Endothelial cell of umbilical vein (primary cell): ENCODE measurements around the gene NLGN1. TPM values are rescaled to one million over a fixed set of nuclear protein-coding genes. Genes with fewer than 3 reads are reported as not detected.

Source experiments
- BruUV-seq: library from RNA; stranded (reverse); fragments of 400-500 nt; replicated peaks from 2 replicates; lab custom pipeline; 2021; lab: Mats Ljungman, UMichigan
- CTCF ChIA-PET: fragments of 300-600, 350-600 bp; sonication (Branson Sonifier 250); formaldehyde crosslinking; loops from one replicate; lab custom pipeline; 2021; ENCODE audit warnings: antibody characterized with exemption, inconsistent platforms; lab: Charles Lee
- POLR2A ChIA-PET: fragments of 300-600, 350-600 bp; sonication (Branson Sonifier 250); formaldehyde crosslinking; loops from one replicate; lab custom pipeline; 2021; ENCODE audit warnings: antibody characterized with exemption, inconsistent platforms; lab: Charles Lee
- DNase-seq: peaks from one replicate; pipeline ENCODE4 v3.0.0-alpha.2; 2011; ENCODE audit warnings: low read depth, low spot score
- FAIRE-seq: peaks from 2 replicates; lab custom pipeline; 2011; peaks lifted over from hg19 to GRCh38; lab: Jason Lieb, UNC
- H2AFZ ChIP-seq: 2 replicates; pipeline ENCODE4 v1.6.0; 2012; ENCODE audit warnings: low read depth, low read length, control low read depth, inconsistent platforms
- H3K27ac ChIP-seq: 2 replicates; pipeline ENCODE4 v1.5.1; 2011; ENCODE audit warnings: low read depth, mild to moderate bottlenecking, control low read depth, low read length, moderate library complexity; ENCODE audit not compliant: insufficient read depth
- H3K27me3 ChIP-seq, 2 experiments: 2 replicates each; pipeline versions ENCODE4 v1.6.0 to v1.6.1; 2011; ENCODE audit warnings: low read length in 2 of 2, mixed read lengths in 1 of 2; ENCODE audit not compliant: control insufficient read depth in 2 of 2, insufficient read depth in 2 of 2
- H3K36me3 ChIP-seq, 2 experiments: 2 replicates in 1 of 2; 3 replicates in 1 of 2; pipeline ENCODE4 v1.5.1; 2011; ENCODE audit warnings: low read length in 2 of 2, mild to moderate bottlenecking in 1 of 2, moderate library complexity in 1 of 2; ENCODE audit not compliant: control insufficient read depth in 2 of 2, insufficient read depth in 2 of 2; ENCODE audit errors: extremely low read depth in 1 of 2
- H3K4me1 ChIP-seq: 3 replicates; pipeline ENCODE4 v1.5.1; 2011; ENCODE audit warnings: mild to moderate bottlenecking, low read length; ENCODE audit not compliant: control insufficient read depth, insufficient read depth; ENCODE audit errors: extremely low read depth
- H3K4me2 ChIP-seq: 2 replicates; pipeline ENCODE4 v1.6.1; 2011; ENCODE audit warnings: low read length, control low read depth, mixed read lengths; ENCODE audit not compliant: insufficient read depth
- H3K4me3 ChIP-seq, 3 experiments: fragments of 200-600 bp in 1 of 3; sonication (generic), shearing (Covaris generic) in 1 of 3; replicated peaks in 1 of 3; 2 replicates each; pipeline ENCODE4 v1.5.1; 2011 to 2016; ENCODE audit warnings: control low read depth in 3 of 3, low read length in 3 of 3, mild to moderate bottlenecking in 2 of 3, inconsistent platforms in 1 of 3, low read depth in 1 of 3, moderate library complexity in 1 of 3; ENCODE audit not compliant: insufficient read depth in 1 of 3
- H3K79me2 ChIP-seq: 2 replicates; pipeline ENCODE4 v1.6.0; 2012; ENCODE audit warnings: low read length, inconsistent platforms; ENCODE audit not compliant: control insufficient read depth, insufficient read depth
- H3K9ac ChIP-seq: replicated peaks from 2 replicates; pipeline ENCODE3; 2011; ENCODE audit warnings: low read length, control low read depth; ENCODE audit not compliant: insufficient read depth; ENCODE audit errors: extremely low read depth
- H3K9me1 ChIP-seq: replicated peaks from 3 replicates; pipeline ENCODE4 v1.6.0; 2011; ENCODE audit warnings: mild to moderate bottlenecking, low read length; ENCODE audit not compliant: control insufficient read depth, insufficient read depth; ENCODE audit errors: extremely low read depth
- H3K9me3 ChIP-seq: replicated peaks from 2 replicates; pipeline ENCODE4 v1.5.1; 2012; ENCODE audit warnings: low read length, inconsistent platforms; ENCODE audit not compliant: control insufficient read depth, insufficient read depth
- H4K20me1 ChIP-seq: replicated peaks from 2 replicates; pipeline ENCODE3; 2011; ENCODE audit warnings: mild to moderate bottlenecking, low read length; ENCODE audit not compliant: control insufficient read depth, insufficient read depth; ENCODE audit errors: extremely low read depth
- CTCF ChIP-seq, 2 donors: IDR thresholded peaks; 1 replicate in 1 of 2; 2 replicates in 1 of 2; pipeline ENCODE4 v1.5.1; 2011; ENCODE audit warnings: low read length in 2 of 2, mild to moderate bottlenecking in 2 of 2, moderate library complexity in 2 of 2, control low read depth in 1 of 2, inconsistent platforms in 1 of 2, low read depth in 1 of 2; ENCODE audit not compliant: insufficient read depth in 1 of 2; ENCODE audit errors: extremely low read depth in 1 of 2
- EZH2 ChIP-seq: IDR thresholded peaks from 2 replicates; pipeline ENCODE4 v1.6.1; 2012; ENCODE audit warnings: borderline replicate concordance, low read depth, mild to moderate bottlenecking, moderate library complexity, low read length, inconsistent platforms; ENCODE audit not compliant: severe bottlenecking
- FOS ChIP-seq: IDR thresholded peaks from 2 replicates; pipeline ENCODE4 v1.6.1; 2011; ENCODE audit warnings: mild to moderate bottlenecking, low read length, moderate library complexity, borderline replicate concordance; ENCODE audit not compliant: insufficient read depth
- GATA2 ChIP-seq: IDR thresholded peaks from 2 replicates; pipeline ENCODE4 v1.7.0; 2011; ENCODE audit warnings: low read depth, mild to moderate bottlenecking, moderate library complexity, mixed read lengths, low read length; ENCODE audit not compliant: insufficient read length, insufficient read depth
- JUN ChIP-seq: IDR thresholded peaks from 2 replicates; pipeline ENCODE4 v1.6.1; 2011; ENCODE audit warnings: borderline replicate concordance, low read depth; ENCODE audit not compliant: insufficient read length, insufficient read depth
- MAX ChIP-seq: IDR thresholded peaks from 2 replicates; pipeline ENCODE4 v1.6.1; 2011; ENCODE audit not compliant: insufficient read depth, insufficient read length
- POLR2A ChIP-seq: IDR thresholded peaks from 2 replicates; pipeline ENCODE4 v1.6.1; 2012; ENCODE audit warnings: low read depth, mild to moderate bottlenecking, control low read depth, low read length
- dilution Hi-C: fragments of 300-500 bp; cut with MboI; formaldehyde crosslinking; loops from one replicate; pipeline ENCODE4 v1.15.0; 2019; ENCODE audit warnings: low sequenced_read_pairs; ENCODE audit not compliant: extremely low pct_ligation_motif_present
- intact Hi-C: fragments of 100-400 bp; cut with micrococcal nuclease; formaldehyde crosslinking; loops from one replicate; pipeline ENCODE4 v1.10.0; 2022
- polyA plus RNA-seq, 4 experiments: library from polyadenylated mRNA; depleted of rRNA in 3 of 4; stranded (reverse) in 3 of 4; unstranded in 1 of 4; fragments of >200 nt; gene quantifications; 2 replicates each; pipeline versions ENCODE4 v1.2.1 to v1.2.3, GENCODE V29; 2011 to 2012; ENCODE audit warnings: missing spikeins in 1 of 4
- total RNA-seq: library from RNA; stranded (reverse); gene quantifications from 2 replicates; pipeline ENCODE4 v1.2.3, GENCODE V29; 2021

NLGN1 gene
- total and polyA plus RNA-seq, 2 donors (not counting 3 experiments of a cell fraction or from before 2014, with no cell fraction given): 7.9 to 16.3 TPM

- no peak for TF ChIP-seq CTCF (IDR thresholded peaks at IDR 0.05; ENCODE audit: extremely low read depth in 1 of 2, insufficient read depth in 1 of 2, low read depth in 1 of 2, low read length in 2 of 2)
- TF ChIP-seq FOS: no peak
- TF ChIP-seq MAX: no peak
- TF ChIP-seq JUN: no peak
- TF ChIP-seq EZH2: no peak
- TF ChIP-seq GATA2: no peak
- no peak for TF ChIP-seq POLR2A
- intact Hi-C loops (no loop called here), dilution Hi-C loops (no loop called here)
- H3K79me2 ChIP-seq: no peaks in the 10 kb centered on the region
- ChIA-PET POLR2A (no interaction called here), CTCF (no interaction called here)
- no peaks in the 10 kb centered on the region for H3K9me1 ChIP-seq
- H4K20me1 ChIP-seq: no peaks in the 10 kb centered on the region
- no peak overlapping the region for H3K27ac ChIP-seq
- H3K4me2 ChIP-seq: no peak overlapping the region
- H3K4me3 ChIP-seq: no peak overlapping the region
- H3K36me3 ChIP-seq: no peaks in the 10 kb centered on the region
- H3K9ac ChIP-seq: no peak overlapping the region
- BruUV-seq: no TSS peak
- H3K27me3 ChIP-seq: no peaks in the 10 kb centered on the region
- DNase-seq (no peak), FAIRE-seq (no peak)
- H2AFZ ChIP-seq: no peak overlapping the region
- H3K9me3 ChIP-seq: no peaks in the 10 kb centered on the region
- no peaks in the 10 kb centered on the region for H3K4me1 ChIP-seq
Observed at GRCh38 chr3:174146008-174146407, 748.5 kb downstream of the NLGN1 start.
